IMR-90 (cell line): Measurements from ENCODE around the gene AFAP1L1. TPM values are rescaled to one million over a fixed set of nuclear protein-coding genes. Genes with fewer than 3 reads are reported as not detected.

ENCODE experiments used
- ATAC-seq: fragments of 200-7000 bp; cut with Tn5 transposase; 2 replicates; pipeline ENCODE4 v1.9.1; 2020; ENCODE audit warnings: low read depth, mild to moderate bottlenecking, moderate library complexity
- BruUV-seq: library from RNA; stranded (reverse); fragments of 400-500 nt; replicated peaks from 2 replicates; lab custom pipeline; 2021; lab: Mats Ljungman, UMichigan
- CTCF ChIA-PET: fragments of 300-600 bp; formaldehyde crosslinking; extraction: SDS; loops from one replicate; lab custom pipeline; 2021; ENCODE audit warnings: antibody characterized with exemption; lab: Yijun Ruan, JAX
- POLR2A ChIA-PET: fragments of 300-600 bp; sonication (Branson Sonifier 250); formaldehyde crosslinking; loops from one replicate; lab custom pipeline; 2022; ENCODE audit warnings: antibody characterized with exemption; ENCODE audit not compliant: unreplicated experiment; lab: Charles Lee
- DNase-seq: peaks from one replicate; pipeline ENCODE4 v3.0.0; 2013
- H2AFZ ChIP-seq: replicated peaks from 2 replicates; pipeline ENCODE3; 2013; ENCODE audit warnings: low read length, mild to moderate bottlenecking; ENCODE audit not compliant: poor library complexity
- H2AK5ac ChIP-seq: 2 replicates; pipeline ENCODE4 v1.6.1; 2013; ENCODE audit warnings: low read depth, low read length, inconsistent platforms
- H2AK9ac ChIP-seq: replicated peaks from 2 replicates; pipeline ENCODE3; 2013; ENCODE audit warnings: mild to moderate bottlenecking, low read depth, low read length, moderate library complexity; ENCODE audit not compliant: poor library complexity
- H2BK120ac ChIP-seq: 2 replicates; pipeline ENCODE4 v1.6.1; 2013; ENCODE audit warnings: low read depth, low read length, inconsistent platforms
- H2BK15ac ChIP-seq: 3 replicates; pipeline ENCODE4 v1.6.1; 2013; ENCODE audit warnings: low read depth, low read length, inconsistent platforms
- H2BK20ac ChIP-seq: 2 replicates; pipeline ENCODE4 v1.6.1; 2013; ENCODE audit warnings: low read depth, mild to moderate bottlenecking, inconsistent platforms, low read length, moderate library complexity
- H2BK5ac ChIP-seq: 2 replicates; pipeline ENCODE4 v1.6.1; 2013; ENCODE audit warnings: mild to moderate bottlenecking, low read depth, low read length, inconsistent platforms; ENCODE audit not compliant: poor library complexity, severe bottlenecking
- H3K14ac ChIP-seq: replicated peaks from 2 replicates; pipeline ENCODE4 v1.6.1; 2013; ENCODE audit warnings: low read depth, low read length, inconsistent platforms
- H3K18ac ChIP-seq: 2 replicates; pipeline ENCODE4 v1.6.1; 2013; ENCODE audit warnings: low read depth, low read length, control low read depth
- H3K23ac ChIP-seq: 2 replicates; pipeline ENCODE4 v1.6.1; 2013; ENCODE audit warnings: low read depth, low read length, inconsistent platforms
- H3K27ac ChIP-seq: 2 replicates; pipeline ENCODE4 v1.5.1; 2013; ENCODE audit warnings: mild to moderate bottlenecking, control low read depth, low read length; ENCODE audit not compliant: insufficient read depth
- H3K27me3 ChIP-seq: 2 replicates; pipeline ENCODE4 v1.6.1; 2013; ENCODE audit warnings: low read length; ENCODE audit not compliant: control insufficient read depth, insufficient read depth
- H3K36me3 ChIP-seq: 2 replicates; pipeline ENCODE4 v1.6.1; 2013; ENCODE audit warnings: low read length, mixed read lengths; ENCODE audit not compliant: control insufficient read depth, insufficient read depth
- H3K4ac ChIP-seq: 2 replicates; pipeline ENCODE4 v1.6.1; 2013; ENCODE audit warnings: low read depth, low read length, inconsistent platforms
- H3K4me1 ChIP-seq: 2 replicates; pipeline ENCODE4 v1.6.1; 2013; ENCODE audit warnings: low read length, mixed read lengths; ENCODE audit not compliant: control insufficient read depth, insufficient read depth
- H3K4me2 ChIP-seq: 2 replicates; pipeline ENCODE4 v1.6.1; 2013; ENCODE audit warnings: low read depth, mild to moderate bottlenecking, control low read depth, low read length, moderate library complexity
- H3K4me3 ChIP-seq: 2 replicates; pipeline ENCODE4 v1.5.1; 2013; ENCODE audit warnings: low read depth, mild to moderate bottlenecking, control low read depth, low read length, moderate library complexity; ENCODE audit not compliant: insufficient read depth
- H3K56ac ChIP-seq: 2 replicates; pipeline ENCODE4 v1.6.1; 2013; ENCODE audit warnings: low read length, inconsistent platforms; ENCODE audit not compliant: insufficient read depth; ENCODE audit errors: extremely low read depth
- H3K79me1 ChIP-seq, 2 experiments: 2 replicates each; pipeline ENCODE4 v1.6.1; 2013; ENCODE audit warnings: low read length in 2 of 2, inconsistent platforms in 1 of 2, low read depth in 1 of 2
- H3K9ac ChIP-seq: 2 replicates; pipeline ENCODE4 v1.6.1; 2013; ENCODE audit warnings: low read depth, low read length, control low read depth
- H3K9me1 ChIP-seq: 2 replicates; pipeline ENCODE4 v1.6.1; 2013; ENCODE audit warnings: low read length, inconsistent platforms; ENCODE audit not compliant: insufficient read depth
- H3K9me3 ChIP-seq: 2 replicates; pipeline ENCODE4 v1.6.1; 2013; ENCODE audit warnings: low read length; ENCODE audit not compliant: control insufficient read depth, insufficient read depth
- H4K20me1 ChIP-seq: 2 replicates; pipeline ENCODE4 v1.6.1; 2013; ENCODE audit warnings: low read length, inconsistent platforms; ENCODE audit not compliant: insufficient read depth
- H4K5ac ChIP-seq: 2 replicates; pipeline ENCODE4 v1.6.1; 2013; ENCODE audit warnings: mild to moderate bottlenecking, low read depth, low read length, control low read depth
- H4K8ac ChIP-seq, 2 experiments: 2 replicates each; pipeline ENCODE4 v1.6.1; 2013; ENCODE audit warnings: low read depth in 2 of 2, low read length in 2 of 2, control low read depth in 1 of 2, inconsistent platforms in 1 of 2
- H4K91ac ChIP-seq: 2 replicates; pipeline ENCODE4 v1.6.1; 2013; ENCODE audit warnings: low read depth, low read length, inconsistent platforms; ENCODE audit not compliant: insufficient read depth
- CEBPB ChIP-seq: IDR thresholded peaks from 2 replicates; pipeline ENCODE4 v1.6.1; 2012; ENCODE audit warnings: low read depth, low read length, improper control_type of control experiment
- CTCF ChIP-seq: conservative IDR thresholded peaks from 2 replicates; pipeline ENCODE4 v1.5.1; 2012; ENCODE audit warnings: mild to moderate bottlenecking, low read depth, low read length, improper control_type of control experiment
- MAZ ChIP-seq: IDR thresholded peaks from 2 replicates; pipeline ENCODE4 v1.6.1; 2012; ENCODE audit warnings: low read depth, mild to moderate bottlenecking, low read length, improper control_type of control experiment, moderate library complexity, borderline replicate concordance
- NFE2L2 ChIP-seq: fragments of 150-350 bp; IDR thresholded peaks from 2 replicates; pipeline ENCODE4 v1.6.1; 2016; ENCODE audit warnings: low read depth, mild to moderate bottlenecking, low read length
- POLR2A ChIP-seq: IDR thresholded peaks from 2 replicates; pipeline ENCODE4 v1.6.1; 2012; ENCODE audit warnings: mild to moderate bottlenecking, low read depth, low read length
- USF2 ChIP-seq: fragments of 150-350 bp; IDR thresholded peaks from 2 replicates; pipeline ENCODE4 v1.6.1; 2017; ENCODE audit warnings: mild to moderate bottlenecking, antibody characterized with exemption, low read length, low read depth
- WGBS, 2 experiments: methylation state at CpG; one replicate each; pipeline versions ENCODE4 v1.1.5 to v1.1.7; 2013; ENCODE audit warnings: missing lambda C conversion rate in 2 of 2; ENCODE audit not compliant: insufficient read length in 1 of 2; ENCODE audit errors: extremely low coverage in 2 of 2; 5-methylcytosine and 5-hydroxymethylcytosine counted together
- dilution Hi-C: fragments of 300-500 bp; cut with HindIII; formaldehyde crosslinking; loops from one replicate; pipeline ENCODE4 v1.14.3; 2018; ENCODE audit warnings: low sequenced_read_pairs; ENCODE audit not compliant: unreplicated experiment
- in situ Hi-C: fragments of 300-500 bp; cut with MboI; formaldehyde crosslinking; loops from 3 replicates; pipeline ENCODE4 v1.14.3; 2019; ENCODE audit warnings: low sequenced_read_pairs, inconsistent platforms, mixed read lengths
- intact Hi-C: fragments of 100-400 bp; cut with micrococcal nuclease; formaldehyde crosslinking; loops from 2 replicates; pipeline ENCODE4 v1.10.0; 2022
- polyA plus RNA-seq, 3 experiments: library from polyadenylated mRNA; depleted of rRNA; stranded (reverse); fragments of >200 nt; gene quantifications; 2 replicates each; pipeline ENCODE4 v1.2.3, GENCODE V29; 2012; ENCODE audit warnings: low replicate concordance in 1 of 3
- total RNA-seq: library from RNA; depleted of rRNA; stranded (reverse); fragments of >200 nt; gene quantifications from 2 replicates; pipeline ENCODE4 v1.2.3, GENCODE V29; 2012

Gene AFAP1L1
- total and polyA plus RNA-seq, 2 of the 4 experiments (the other 2 are of a cell fraction) = 3.3 to 5.7 TPM

GRCh38 chr5:149247726-149248125 lies 23.9 kb upstream of the AFAP1L1 start:
- in situ Hi-C loops = loop anchor here (25.0 kb wide), 1 partner anchor 810 kb away; no protein-coding TSS in a partner anchor

More at GRCh38 chr5:149247726-149248125, 23.9 kb upstream of the AFAP1L1 start:
- no peak for TF ChIP-seq NFE2L2
- TF ChIP-seq MAZ = no peak
- TF ChIP-seq CTCF = no peak
- TF ChIP-seq CEBPB = no peak
- no peak for TF ChIP-seq USF2
- TF ChIP-seq POLR2A = no peak
- ATAC-seq (no peak), DNase-seq (no peak)
- H3K14ac ChIP-seq = no peak overlapping the region
- H3K4ac ChIP-seq = no peak overlapping the region
- H3K79me1 ChIP-seq = no peaks in the 10 kb centered on the region
- H3K4me1 ChIP-seq = no peaks in the 10 kb centered on the region
- H3K18ac ChIP-seq = no peak overlapping the region
- H4K8ac ChIP-seq = no peak overlapping the region
- H2BK15ac ChIP-seq = no peak overlapping the region
- H2AK5ac ChIP-seq = no peak overlapping the region
- H3K27ac ChIP-seq = no peak overlapping the region
- no peak overlapping the region for H2BK120ac ChIP-seq
- CTCF ChIA-PET = no interaction called here
- no peak overlapping the region for H2BK20ac ChIP-seq
- no peak overlapping the region for H4K91ac ChIP-seq
- no peak overlapping the region for H4K5ac ChIP-seq
- no peak overlapping the region for H2AK9ac ChIP-seq
- BruUV-seq = no TSS peak
- H3K9me3 ChIP-seq = no peaks in the 10 kb centered on the region; the same call in 1 of the 2 replicates
- no peaks in the 10 kb centered on the region for H3K27me3 ChIP-seq
- dilution Hi-C loops (no loop called here), intact Hi-C loops (no loop called here)
- H3K23ac ChIP-seq = no peak overlapping the region
- H2BK5ac ChIP-seq = no peak overlapping the region
- H3K4me3 ChIP-seq = no peak overlapping the region
- POLR2A ChIA-PET = no interaction called here
- no peaks in the 10 kb centered on the region for H4K20me1 ChIP-seq
- 89% methylated on average over 3 of the region's 8 CpGs; no CpG with 5 or more reads in 1 of the 2 experiments for WGBS, 2 experiments
- no peak overlapping the region for H3K9ac ChIP-seq
- no peak overlapping the region for H3K4me2 ChIP-seq
- H3K36me3 ChIP-seq = peaks cover 66% of the 10 kb centered on the region
- H2AFZ ChIP-seq = no peak overlapping the region
- H3K9me1 ChIP-seq = peaks cover 9% of the 10 kb centered on the region; the same call in 1 of the 2 replicates
- no peak overlapping the region for H3K56ac ChIP-seq
